NCI-H524 treated with DMSO at 0.1 percent for 48 hours (cell line): ENCODE data around the gene GSE1.

Source experiments
- DNase-seq: peaks from one replicate; lab custom pipeline; 2025; lab: John Stamatoyannopoulos, UW

GSE1 gene

GRCh38 chr16:85619101-85619891 is 6.2 kb downstream of the GSE1 start:
- peak; percentile 93 for DNase-seq

GRCh38 chr16:85620374-85620773 is 7.3 kb downstream of the GSE1 start:
- no peak for DNase-seq

GRCh38 chr16:85621698-85622428 is 8.7 kb downstream of the GSE1 start:
- DNase-seq = no peak

GRCh38 chr16:85622683-85623082 is 9.6 kb downstream of the GSE1 start:
- DNase-seq = no peak

- DNase-seq = no peak
These were observed 10.1 kb downstream of the GSE1 start for GRCh38 chr16:85623250-85623649.

GRCh38 chr16:85623997-85624601 is 11.0 kb downstream of the GSE1 start:
- DNase-seq = no peak

GRCh38 chr16:85624646-85625045 is 11.5 kb downstream of the GSE1 start:
- no peak for DNase-seq

- peak; percentile 90 for DNase-seq
These were observed 11.9 kb downstream of the GSE1 start for GRCh38 chr16:85625053-85625452.

GRCh38 chr16:85625485-85626117 is 12.5 kb downstream of the GSE1 start:
- DNase-seq = no peak

GRCh38 chr16:85626191-85626981 is 13.3 kb downstream of the GSE1 start:
- DNase-seq = peak; percentile 86

GRCh38 chr16:85627089-85627488 is 14.0 kb downstream of the GSE1 start:
- DNase-seq = no peak

GRCh38 chr16:85627526-85628264 is 14.6 kb downstream of the GSE1 start:
- DNase-seq = no peak

GRCh38 chr16:85628265-85628556 is 15.1 kb downstream of the GSE1 start:
- DNase-seq = no peak

GRCh38 chr16:85628645-85629044 is 15.5 kb downstream of the GSE1 start:
- no peak for DNase-seq

GRCh38 chr16:85629326-85629725 is 16.2 kb downstream of the GSE1 start:
- DNase-seq = no peak

- no peak for DNase-seq
These were observed 16.7 kb downstream of the GSE1 start for GRCh38 chr16:85629853-85630252.

- no peak for DNase-seq
These were observed 18.1 kb downstream of the GSE1 start for GRCh38 chr16:85631230-85631629.

GRCh38 chr16:85631802-85632393 is 18.8 kb downstream of the GSE1 start:
- DNase-seq = no peak

- DNase-seq = no peak
These were observed 19.8 kb downstream of the GSE1 start for GRCh38 chr16:85632709-85633437.

- no peak for DNase-seq
These were observed 20.3 kb downstream of the GSE1 start for GRCh38 chr16:85633438-85633743.
